Activated T-helper 1 cell treated with Interleukin-2 at 50 U/mL for 16 hours (primary cell): ENCODE data around the gene EFCAB7.
A peak's percentile ranks its signal among the peaks of the same experiment; 100 is the strongest.

ENCODE experiments used
- DNase-seq: peaks from one replicate; pipeline ENCODE4 v3.0.0-alpha.2; 2020; ENCODE audit warnings: low read depth

The EFCAB7 gene

GRCh38 chr1:63603810-63604209 is 80.5 kb downstream of the EFCAB7 start:
- DNase-seq = no peak

GRCh38 chr1:63607322-63607721 is 84.0 kb downstream of the EFCAB7 start:
- no peak for DNase-seq

GRCh38 chr1:63611231-63611630 is 87.9 kb downstream of the EFCAB7 start:
- no peak for DNase-seq

GRCh38 chr1:63612564-63612963 is 89.2 kb downstream of the EFCAB7 start:
- DNase-seq = no peak

- no peak for DNase-seq
Measured at GRCh38 chr1:63612971-63613370, 89.6 kb downstream of the EFCAB7 start.

- DNase-seq = peak; percentile 28
Measured at GRCh38 chr1:63615768-63616420, 92.6 kb downstream of the EFCAB7 start.

- DNase-seq = no peak
Measured at GRCh38 chr1:63617450-63617849, 94.1 kb downstream of the EFCAB7 start.

- no peak for DNase-seq
Measured at GRCh38 chr1:63618011-63618410, 94.7 kb downstream of the EFCAB7 start.

GRCh38 chr1:63619558-63619957 is 96.2 kb downstream of the EFCAB7 start:
- DNase-seq = no peak

- no peak for DNase-seq
Measured at GRCh38 chr1:63620671-63621070, 97.3 kb downstream of the EFCAB7 start.

- DNase-seq = no peak
Measured at GRCh38 chr1:63621075-63621474, 97.8 kb downstream of the EFCAB7 start.

GRCh38 chr1:63621698-63622097 is 98.4 kb downstream of the EFCAB7 start:
- no peak for DNase-seq
